ENCODE data around the gene SMIM14. TPM values are rescaled to one million over a fixed set of nuclear protein-coding genes. Genes with fewer than 3 reads are reported as not detected.
A peak's percentile ranks its signal among the peaks of the same experiment; 100 is the strongest.
"Not testable (repeated sequence)": the region's sequence is repeated elsewhere in the genome, so short reads cannot be mapped to it uniquely, and the experiment has no call there.

Gene SMIM14
- total RNA-seq, 6 experiments from 2014 or later = 54.0 to 224 (median 124) TPM

DNA sequence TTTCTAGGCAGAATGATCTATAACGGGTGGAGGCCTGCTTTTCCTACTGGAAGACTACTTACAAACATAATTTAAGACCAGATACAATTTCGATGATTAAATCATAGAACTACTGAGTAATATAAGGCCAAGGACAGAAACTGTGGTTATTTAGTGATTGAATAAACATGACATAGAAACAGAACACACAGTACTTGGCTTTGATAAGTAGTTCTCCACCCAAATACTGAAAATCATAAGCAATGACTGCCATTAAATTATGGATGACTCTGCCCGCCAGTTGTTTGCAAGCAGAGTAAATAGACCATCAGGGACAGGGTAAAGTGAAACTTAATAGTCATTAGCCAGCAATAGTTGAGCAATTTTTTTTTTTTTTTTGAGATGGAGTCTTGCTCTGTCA lies 17.2 kb upstream of the SMIM14 start:
- no peaks in the 10 kb centered on the region for H3K9me3 ChIP-seq
- peak; percentile 76 to 87 (median 82) for ATAC-seq
- intact Hi-C loops (cut with DNase I) = no loop called here
- H3K27ac ChIP-seq = peak overlapping the region; percentile 27 to 77 (median 71)
- peak in 1 of 3 donors; percentile 58 for DNase-seq
- no peak overlapping the region for H3K4me3 ChIP-seq
- H3K36me3 ChIP-seq = no peaks in the 10 kb centered on the region
- TF ChIP-seq, protein P1, sequence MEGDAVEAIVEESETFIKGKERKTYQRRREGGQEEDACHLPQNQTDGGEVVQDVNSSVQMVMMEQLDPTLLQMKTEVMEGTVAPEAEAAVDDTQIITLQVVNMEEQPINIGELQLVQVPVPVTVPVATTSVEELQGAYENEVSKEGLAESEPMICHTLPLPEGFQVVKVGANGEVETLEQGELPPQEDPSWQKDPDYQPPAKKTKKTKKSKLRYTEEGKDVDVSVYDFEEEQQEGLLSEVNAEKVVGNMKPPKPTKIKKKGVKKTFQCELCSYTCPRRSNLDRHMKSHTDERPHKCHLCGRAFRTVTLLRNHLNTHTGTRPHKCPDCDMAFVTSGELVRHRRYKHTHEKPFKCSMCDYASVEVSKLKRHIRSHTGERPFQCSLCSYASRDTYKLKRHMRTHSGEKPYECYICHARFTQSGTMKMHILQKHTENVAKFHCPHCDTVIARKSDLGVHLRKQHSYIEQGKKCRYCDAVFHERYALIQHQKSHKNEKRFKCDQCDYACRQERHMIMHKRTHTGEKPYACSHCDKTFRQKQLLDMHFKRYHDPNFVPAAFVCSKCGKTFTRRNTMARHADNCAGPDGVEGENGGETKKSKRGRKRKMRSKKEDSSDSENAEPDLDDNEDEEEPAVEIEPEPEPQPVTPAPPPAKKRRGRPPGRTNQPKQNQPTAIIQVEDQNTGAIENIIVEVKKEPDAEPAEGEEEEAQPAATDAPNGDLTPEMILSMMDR (IDR thresholded peaks at IDR 0.05) = no peak
- no peak for TF ChIP-seq POLR2A (IDR thresholded peaks at IDR 0.05)
- H3K4me1 ChIP-seq = peaks cover 0 to 43% (median 14%) of the 10 kb centered on the region in 4 donors
- WGBS (ENCODE audit: insufficient coverage, low coverage, low lambda C conversion rate, missing lambda C conversion rate) = 19% methylated on average over 3 of the region's 3 CpGs
- no peaks in the 10 kb centered on the region for H3K27me3 ChIP-seq

GRCh38 chr4:39655211-39655610 lies 16.5 kb upstream of the SMIM14 start:
- Histone ChIP-seq H3K27ac (peak overlapping the region; percentile 27 to 77 (median 71)), H3K9me3 (no peaks in the 10 kb centered on the region), H3K4me1 (peaks cover 0 to 49% (median 14%) of the 10 kb centered on the region in 4 donors), H3K36me3 (no peaks in the 10 kb centered on the region), H3K4me3 (no peak overlapping the region), H3K27me3 (no peaks in the 10 kb centered on the region)
- ATAC-seq (peak in 1 of 4 donors; percentile 18), DNase-seq (no peak)
- TF ChIP-seq, protein P1 (IDR thresholded peaks at IDR 0.05) = no peak
- TF ChIP-seq POLR2A (IDR thresholded peaks at IDR 0.05) = no peak
- intact Hi-C loops (cut with DNase I) = no loop called here

DNA sequence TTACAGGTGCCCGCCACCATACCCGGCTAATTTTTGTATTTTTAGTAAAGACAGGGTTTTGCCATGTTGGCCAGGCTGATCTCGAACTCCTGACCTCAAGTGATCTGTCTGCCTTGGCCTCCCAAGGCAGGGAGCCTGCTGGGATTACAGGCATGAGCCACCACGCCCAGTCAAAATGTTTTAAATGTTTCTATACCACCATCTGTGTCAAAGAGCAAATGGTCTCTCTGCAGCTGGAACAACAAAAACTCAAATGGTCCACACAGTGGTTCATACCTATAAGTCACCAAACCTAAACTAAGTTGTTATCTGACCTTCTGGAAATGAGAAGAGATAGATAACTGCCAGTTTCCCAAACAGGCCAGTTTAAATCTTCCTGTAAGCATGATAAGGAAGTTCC lies 12.9 kb upstream of the SMIM14 start:
- peak in 1 of 4 donors; percentile 8 for ATAC-seq
- WGBS (ENCODE audit: insufficient coverage, low coverage, low lambda C conversion rate, missing lambda C conversion rate) = 82% methylated on average over 3 of the region's 4 CpGs

DNA sequence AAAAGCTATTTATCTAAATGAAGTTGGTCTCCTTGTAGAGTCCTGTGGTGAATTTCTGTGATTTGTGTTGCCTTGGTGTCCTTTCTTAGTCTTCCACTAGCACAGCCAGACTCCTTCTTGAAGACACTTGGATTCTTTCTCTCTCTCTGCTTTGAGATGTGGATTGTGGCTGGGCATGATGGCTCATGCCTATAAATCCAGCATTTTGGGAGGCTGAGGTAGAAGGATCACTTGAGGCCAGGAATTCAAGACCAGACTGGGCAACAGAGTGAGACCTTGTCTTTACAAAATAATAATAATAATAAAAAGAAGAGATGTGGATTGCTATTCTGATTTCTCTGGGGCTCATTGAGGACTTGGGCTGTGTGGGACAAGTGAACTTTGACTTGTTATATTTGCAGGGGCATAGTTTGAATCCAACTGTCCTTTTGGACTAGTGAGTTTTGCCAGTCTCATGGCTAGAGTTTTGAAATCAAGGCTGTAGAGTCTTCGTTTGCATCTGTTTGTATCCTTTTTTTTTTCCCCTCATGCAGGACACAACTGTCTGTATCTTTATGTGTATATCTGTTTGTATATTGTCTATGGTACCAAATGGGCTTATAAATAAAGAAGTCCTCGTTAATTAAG lies 11.1 kb upstream of the SMIM14 start:
- H3K27ac ChIP-seq = peak overlapping the region; percentile 48 to 87 (median 84)
- no peaks in the 10 kb centered on the region for H3K36me3 ChIP-seq
- ATAC-seq (peak; percentile 79 to 92 (median 84)), DNase-seq (no peak)
- peaks cover 0 to 48% (median 14%) of the 10 kb centered on the region in 4 donors for H3K4me1 ChIP-seq
- H3K27me3 ChIP-seq = no peaks in the 10 kb centered on the region
- H3K4me3 ChIP-seq = peak overlapping the region in 1 of 3 donors; percentile 5
- no peak for TF ChIP-seq POLR2A (IDR thresholded peaks at IDR 0.05)
- TF ChIP-seq, protein P1 (IDR thresholded peaks at IDR 0.05) = no peak
- 34% methylated on average over 2 of the region's 2 CpGs for WGBS (ENCODE audit: insufficient coverage, low coverage, low lambda C conversion rate, missing lambda C conversion rate)
- no peaks in the 10 kb centered on the region for H3K9me3 ChIP-seq
- intact Hi-C loops (cut with DNase I) = no loop called here

More for the DNA sequence above, 12.9 kb upstream of the SMIM14 start:
- H3K4me3 ChIP-seq; H3K9me3 ChIP-seq; H3K27me3 ChIP-seq; H3K36me3 ChIP-seq; DNase-seq; intact Hi-C loops (cut with DNase I): not testable (repeated sequence)
- Histone ChIP-seq H3K27ac (peak overlapping the region in 2 of 3 donors; percentile 15 to 87), H3K4me1 (peaks cover 0 to 66% (median 22%) of the 10 kb centered on the region in 4 donors)

- H3K9me3 ChIP-seq = no peaks in the 10 kb centered on the region
- H3K4me1 ChIP-seq = peaks cover 0 to 40% (median 14%) of the 10 kb centered on the region in 4 donors
- no peak overlapping the region for H3K4me3 ChIP-seq
- ATAC-seq = peak in 2 of 4 donors; percentile 14 to 15
- no peak for DNase-seq
- intact Hi-C loops (cut with DNase I) = no loop called here
- H3K36me3 ChIP-seq = no peaks in the 10 kb centered on the region
- WGBS (ENCODE audit: insufficient coverage, low coverage, low lambda C conversion rate, missing lambda C conversion rate) = 63% methylated on average over 2 of the region's 6 CpGs
- peak overlapping the region; percentile 43 to 87 (median 84) for H3K27ac ChIP-seq
- H3K27me3 ChIP-seq = no peaks in the 10 kb centered on the region
- TF ChIP-seq, protein P1 (IDR thresholded peaks at IDR 0.05) = no peak
- no peak for TF ChIP-seq POLR2A (IDR thresholded peaks at IDR 0.05)
Observed at GRCh38 chr4:39648827-39649558, 10.3 kb upstream of the SMIM14 start.
